Endodermal cell (in vitro differentiated cells): ENCODE data around the gene MINDY4. TPM values are rescaled to one million over a fixed set of nuclear protein-coding genes. Genes with fewer than 3 reads are reported as not detected.

Source experiments
- DNase-seq: peaks from one replicate; pipeline ENCODE4 v3.0.0-alpha.2; 2017
- H3K27ac ChIP-seq: 2 replicates; pipeline ENCODE4 v1.5.1; 2013; ENCODE audit warnings: mild to moderate bottlenecking, low read depth, low read length, moderate library complexity
- H3K27me3 ChIP-seq: 2 replicates; pipeline ENCODE4 v1.6.1; 2013; ENCODE audit warnings: mild to moderate bottlenecking, low read length, moderate library complexity; ENCODE audit not compliant: insufficient read depth, control insufficient read depth, poor library complexity, severe bottlenecking
- H3K36me3 ChIP-seq: 2 replicates; pipeline ENCODE4 v1.7.0; 2013; ENCODE audit warnings: mild to moderate bottlenecking, low read length, moderate library complexity; ENCODE audit not compliant: control insufficient read depth, insufficient read depth
- H3K4me1 ChIP-seq: one replicate; pipeline ENCODE4 v1.7.0; 2013; ENCODE audit warnings: low read length; ENCODE audit not compliant: control insufficient read depth, insufficient read depth
- H3K4me3 ChIP-seq: 2 replicates; pipeline ENCODE4 v1.5.1; 2013; ENCODE audit warnings: mild to moderate bottlenecking, low read length, moderate library complexity
- H3K9ac ChIP-seq: 2 replicates; pipeline ENCODE4 v1.6.1; 2013; ENCODE audit warnings: mild to moderate bottlenecking, low read length, moderate library complexity; ENCODE audit not compliant: poor library complexity, severe bottlenecking; ENCODE audit errors: extremely low read depth
- H3K9me3 ChIP-seq: 2 replicates; pipeline ENCODE4 v1.6.1; 2013; ENCODE audit warnings: mild to moderate bottlenecking, low read length, moderate library complexity; ENCODE audit not compliant: control insufficient read depth
- H3K27ac Mint-ChIP-seq: 2 replicates; pipeline ENCODE4 v1.8.0; 2020; ENCODE audit warnings: mixed read lengths
- H3K27me3 Mint-ChIP-seq: 2 replicates; pipeline ENCODE4 v1.8.0; 2021; ENCODE audit warnings: mild to moderate bottlenecking, mixed read lengths; ENCODE audit not compliant: insufficient read depth
- H3K36me3 Mint-ChIP-seq: 2 replicates; pipeline ENCODE4 v1.8.0; 2020; ENCODE audit warnings: low read depth, mixed read lengths
- H3K4me1 Mint-ChIP-seq: 2 replicates; pipeline ENCODE4 v1.8.0; 2020; ENCODE audit warnings: mixed read lengths
- H3K4me3 Mint-ChIP-seq: 2 replicates; pipeline ENCODE4 v1.8.0; 2020; ENCODE audit warnings: mild to moderate bottlenecking, moderate library complexity, mixed read lengths
- H3K9me3 Mint-ChIP-seq: 2 replicates; pipeline ENCODE4 v1.8.0; 2020; ENCODE audit warnings: mild to moderate bottlenecking, mixed read lengths
- WGBS, 2 experiments: methylation state at CpG; one replicate each; pipeline versions ENCODE4 v1.1.5 to v1.1.7; 2013; ENCODE audit warnings: missing lambda C conversion rate in 2 of 2, mixed read lengths in 1 of 2; ENCODE audit not compliant: insufficient coverage in 1 of 2, insufficient read length in 1 of 2; 5-methylcytosine and 5-hydroxymethylcytosine counted together
- total RNA-seq, 2 donors: library from RNA; stranded (reverse); fragmentation: NEBNext Ultra II Directional in 1 of 2; extraction: Animal tissue kit (Norgen Biotek cat#: 25700) in 1 of 2; gene quantifications; 2 replicates in 1 of 2; 3 replicates in 1 of 2; pipeline ENCODE4 v1.2.1, GENCODE V29; 2021
- TF ChIP-seq, protein P1 (sequence below): fragments of 200-600 bp; sonication (generic); conservative IDR thresholded peaks from 2 replicates; pipeline ENCODE4 v1.5.0; 2021; ENCODE audit warnings: antibody characterized with exemption, mild to moderate bottlenecking

MINDY4 gene
- total RNA-seq, 2 donors from 2014 or later, result 7.2 to 8.1 TPM

DNA sequence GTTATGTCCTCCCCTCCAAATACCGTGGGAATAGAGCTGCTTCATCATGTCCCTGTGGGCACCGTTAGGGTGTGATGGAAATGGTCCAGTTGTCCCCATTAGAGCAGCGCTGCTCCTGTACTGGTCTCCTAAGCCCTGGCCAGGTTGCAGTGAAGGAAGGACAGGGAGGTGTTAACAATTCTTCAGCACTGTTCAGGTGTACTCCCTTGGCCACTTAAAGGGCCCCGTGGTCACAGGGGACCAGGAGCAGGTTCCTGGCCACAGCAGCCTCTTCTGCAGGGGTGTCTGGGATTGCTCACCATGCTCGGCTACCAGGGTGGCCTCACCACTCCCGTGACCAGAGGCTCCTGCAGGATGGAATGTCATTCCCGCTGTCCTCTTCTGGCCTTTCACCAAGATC, 65.8 kb downstream of the MINDY4 start:
- H3K27me3 ChIP-seq, result no peaks in the 10 kb centered on the region
- DNase-seq, result no peak
- TF ChIP-seq, protein P1, sequence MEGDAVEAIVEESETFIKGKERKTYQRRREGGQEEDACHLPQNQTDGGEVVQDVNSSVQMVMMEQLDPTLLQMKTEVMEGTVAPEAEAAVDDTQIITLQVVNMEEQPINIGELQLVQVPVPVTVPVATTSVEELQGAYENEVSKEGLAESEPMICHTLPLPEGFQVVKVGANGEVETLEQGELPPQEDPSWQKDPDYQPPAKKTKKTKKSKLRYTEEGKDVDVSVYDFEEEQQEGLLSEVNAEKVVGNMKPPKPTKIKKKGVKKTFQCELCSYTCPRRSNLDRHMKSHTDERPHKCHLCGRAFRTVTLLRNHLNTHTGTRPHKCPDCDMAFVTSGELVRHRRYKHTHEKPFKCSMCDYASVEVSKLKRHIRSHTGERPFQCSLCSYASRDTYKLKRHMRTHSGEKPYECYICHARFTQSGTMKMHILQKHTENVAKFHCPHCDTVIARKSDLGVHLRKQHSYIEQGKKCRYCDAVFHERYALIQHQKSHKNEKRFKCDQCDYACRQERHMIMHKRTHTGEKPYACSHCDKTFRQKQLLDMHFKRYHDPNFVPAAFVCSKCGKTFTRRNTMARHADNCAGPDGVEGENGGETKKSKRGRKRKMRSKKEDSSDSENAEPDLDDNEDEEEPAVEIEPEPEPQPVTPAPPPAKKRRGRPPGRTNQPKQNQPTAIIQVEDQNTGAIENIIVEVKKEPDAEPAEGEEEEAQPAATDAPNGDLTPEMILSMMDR, result no peak
- Mint-ChIP-seq H3K4me1 (no peaks in the 10 kb centered on the region), H3K9me3 (peaks cover 36% of the 10 kb centered on the region), H3K27me3 (no peaks in the 10 kb centered on the region), H3K4me3 (no peak overlapping the region), H3K27ac (no peak overlapping the region), H3K36me3 (peaks cover 42% of the 10 kb centered on the region)
- no peaks in the 10 kb centered on the region for H3K36me3 ChIP-seq
- H3K9me3 ChIP-seq, result peaks cover 34% of the 10 kb centered on the region
- no peak overlapping the region for H3K4me3 ChIP-seq
- 93 to 96% methylated on average over 4 to 7 of the region's 7 CpGs for WGBS, 2 experiments
- H3K4me1 ChIP-seq, result no peaks in the 10 kb centered on the region
- H3K9ac ChIP-seq, result no peak overlapping the region
- no peak overlapping the region for H3K27ac ChIP-seq

DNA sequence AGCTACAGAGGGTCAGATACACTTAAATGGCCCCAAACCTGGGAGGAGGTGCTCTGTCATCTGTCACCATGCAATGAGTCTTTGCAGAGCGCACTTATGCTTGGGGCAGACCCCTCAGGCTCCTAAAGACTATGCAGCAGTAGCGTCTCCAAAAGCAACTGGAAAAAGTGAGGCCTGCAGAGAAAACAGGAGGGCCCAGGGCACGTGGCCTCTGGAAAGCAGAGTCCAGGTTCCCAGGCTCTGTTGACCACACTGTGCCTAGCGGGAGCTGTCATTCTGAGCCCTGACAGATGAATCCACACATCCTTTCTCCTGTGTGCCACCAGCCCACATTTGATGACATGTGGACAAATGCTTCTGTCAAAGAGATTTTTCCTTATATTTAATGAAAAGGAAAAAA, 66.4 kb downstream of the MINDY4 start:
- TF ChIP-seq, protein P1, result no peak
- Mint-ChIP-seq H3K27me3 (no peaks in the 10 kb centered on the region), H3K36me3 (peaks cover 37% of the 10 kb centered on the region), H3K4me3 (no peak overlapping the region), H3K4me1 (no peaks in the 10 kb centered on the region), H3K9me3 (peaks cover 32% of the 10 kb centered on the region), H3K27ac (no peak overlapping the region)
- WGBS, 2 experiments, result 92% methylated on average over 4 of the region's 4 CpGs
- Histone ChIP-seq H3K4me1 (no peaks in the 10 kb centered on the region), H3K27me3 (no peaks in the 10 kb centered on the region), H3K9ac (no peak overlapping the region), H3K36me3 (no peaks in the 10 kb centered on the region), H3K9me3 (peaks cover 28% of the 10 kb centered on the region), H3K27ac (no peak overlapping the region), H3K4me3 (no peak overlapping the region)
- no peak for DNase-seq

DNA sequence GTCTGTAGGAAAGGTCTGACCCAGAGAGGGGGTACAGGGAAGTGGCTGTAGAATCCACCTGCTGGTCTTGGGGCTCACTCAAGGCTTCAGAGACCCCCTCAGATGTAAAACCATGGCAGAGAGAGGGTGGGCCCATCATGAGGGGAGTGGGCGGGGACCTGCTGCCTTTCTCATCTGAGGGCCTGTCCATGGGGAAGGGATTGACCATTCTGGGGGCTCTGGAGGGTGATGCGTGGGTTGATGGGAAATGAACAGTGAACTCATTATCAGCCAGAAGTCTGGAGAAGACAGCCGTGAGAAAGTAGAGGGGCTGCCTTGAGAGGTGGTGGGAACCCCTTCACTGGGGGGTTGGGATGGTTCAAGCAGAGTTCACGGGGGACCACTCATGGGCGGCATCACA, 66.8 kb downstream of the MINDY4 start:
- H3K9ac ChIP-seq, result no peak overlapping the region
- H3K27me3 Mint-ChIP-seq, result no peaks in the 10 kb centered on the region
- no peaks in the 10 kb centered on the region for H3K36me3 ChIP-seq
- H3K9me3 Mint-ChIP-seq, result peaks cover 27% of the 10 kb centered on the region
- H3K9me3 ChIP-seq, result peaks cover 24% of the 10 kb centered on the region
- no peaks in the 10 kb centered on the region for H3K4me1 Mint-ChIP-seq
- no peaks in the 10 kb centered on the region for H3K4me1 ChIP-seq
- no peak for DNase-seq
- H3K27ac ChIP-seq, result no peak overlapping the region
- TF ChIP-seq, protein P1, result no peak
- no peaks in the 10 kb centered on the region for H3K27me3 ChIP-seq
- H3K4me3 Mint-ChIP-seq, result no peak overlapping the region
- WGBS, 2 experiments, result 89 to 100% methylated on average over 1 to 5 of the region's 5 CpGs
- H3K4me3 ChIP-seq, result no peak overlapping the region
- peaks cover 33% of the 10 kb centered on the region for H3K36me3 Mint-ChIP-seq
- H3K27ac Mint-ChIP-seq, result no peak overlapping the region
